ENCODE measurements around the gene CKM. TPM values are rescaled to one million over a fixed set of nuclear protein-coding genes. Genes with fewer than 3 reads are reported as not detected.

Gene CKM
- total RNA-seq, 1 donor from 2014 or later, result not detected

DNA sequence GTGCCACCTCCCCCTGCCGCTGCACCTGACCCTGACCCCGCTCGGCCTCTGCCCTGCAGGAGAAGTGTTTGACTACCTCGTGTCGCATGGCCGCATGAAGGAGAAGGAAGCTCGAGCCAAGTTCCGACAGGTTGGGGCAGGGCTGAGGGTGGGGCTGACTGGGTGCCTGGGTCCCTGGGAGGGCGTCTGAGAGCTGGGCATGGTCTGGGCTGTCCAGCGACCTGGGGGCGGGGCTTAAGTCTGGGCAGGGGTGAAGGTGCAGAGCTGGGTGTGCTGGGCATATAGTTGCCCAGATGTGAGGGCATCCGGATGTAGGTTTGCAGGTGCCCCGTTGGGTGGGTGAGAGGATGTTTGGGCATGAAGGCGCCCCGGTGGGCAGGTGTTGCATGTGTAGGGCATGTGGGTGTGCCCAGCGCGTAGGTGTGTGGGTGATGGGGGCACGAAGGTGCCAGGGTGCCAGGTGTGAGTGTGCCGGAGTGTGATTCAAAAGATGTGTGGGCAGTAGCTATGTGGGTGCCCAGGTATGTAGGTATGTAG, 57.8 kb downstream of the CKM start:
- H3K27me3 ChIP-seq, result no peaks in the 10 kb centered on the region
- H4K20me1 ChIP-seq (ENCODE audit: low read depth), result peaks cover 29% of the 10 kb centered on the region
- peaks cover 3% of the 10 kb centered on the region for H3K4me1 Mint-ChIP-seq
- no peaks in the 10 kb centered on the region for H3K36me3 ChIP-seq
- DNase-seq (ENCODE audit: low spot score), result no peak
- H3K4me3 ChIP-seq, result no peak overlapping the region
- H3F3A ChIP-seq (ENCODE audit: low read depth), result no peaks in the 10 kb centered on the region
- peaks cover 2% of the 10 kb centered on the region for H3K27me3 Mint-ChIP-seq (ENCODE audit: insufficient read depth, low read depth)
- H3K4me3 Mint-ChIP-seq, result no peak overlapping the region
- no peaks in the 10 kb centered on the region for H3K9me3 Mint-ChIP-seq
- H3K79me2 ChIP-seq (ENCODE audit: low read depth), result no peaks in the 10 kb centered on the region
- no peak overlapping the region for H3K4me2 ChIP-seq
- H3K4me1 ChIP-seq, result no peaks in the 10 kb centered on the region
- H2AFZ ChIP-seq (replicated peaks), result no peak overlapping the region
- peaks cover 7% of the 10 kb centered on the region for H3K36me3 Mint-ChIP-seq
- TF ChIP-seq EZH2phosphoT487 (IDR thresholded peaks at IDR 0.05) (no peak), CTCF (IDR thresholded peaks at IDR 0.05) (no peak)
- no peaks in the 10 kb centered on the region for H3K9me3 ChIP-seq (ENCODE audit: low read depth)
- H3K27ac ChIP-seq, result no peak overlapping the region
- H3K27ac Mint-ChIP-seq, result no peak overlapping the region
- no peak overlapping the region for H3K9ac ChIP-seq

- no peaks in the 10 kb centered on the region for H3K4me1 ChIP-seq
- peaks cover 3% of the 10 kb centered on the region for H3K4me1 Mint-ChIP-seq
- no peak overlapping the region for H3K27ac Mint-ChIP-seq
- no peak for TF ChIP-seq EZH2phosphoT487 (IDR thresholded peaks at IDR 0.05)
- no peak for TF ChIP-seq CTCF (IDR thresholded peaks at IDR 0.05)
- no peak for TF ChIP-seq EZH2 (IDR thresholded peaks at IDR 0.05)
- no peaks in the 10 kb centered on the region for H3K36me3 ChIP-seq
- no peaks in the 10 kb centered on the region for H3K79me2 ChIP-seq (ENCODE audit: low read depth)
- no peaks in the 10 kb centered on the region for H3K9me3 Mint-ChIP-seq
- H4K20me1 ChIP-seq (ENCODE audit: low read depth), result peaks cover 41% of the 10 kb centered on the region
- no peaks in the 10 kb centered on the region for H3K9me3 ChIP-seq (ENCODE audit: low read depth)
- H3K4me3 Mint-ChIP-seq, result no peak overlapping the region
- DNase-seq (ENCODE audit: low spot score), result no peak
- no peak overlapping the region for H3K4me2 ChIP-seq
- peaks cover 2% of the 10 kb centered on the region for H3K27me3 Mint-ChIP-seq (ENCODE audit: insufficient read depth, low read depth)
- H2AFZ ChIP-seq (replicated peaks), result no peak overlapping the region
- no peak overlapping the region for H3K4me3 ChIP-seq
- H3K36me3 Mint-ChIP-seq, result peaks cover 5% of the 10 kb centered on the region
- no peaks in the 10 kb centered on the region for H3K27me3 ChIP-seq
- H3F3A ChIP-seq (ENCODE audit: low read depth), result no peaks in the 10 kb centered on the region
- H3K27ac ChIP-seq, result no peak overlapping the region
- no peak overlapping the region for H3K9ac ChIP-seq
Observed at GRCh38 chr19:45263013-45263412, 59.7 kb downstream of the CKM start.

DNA sequence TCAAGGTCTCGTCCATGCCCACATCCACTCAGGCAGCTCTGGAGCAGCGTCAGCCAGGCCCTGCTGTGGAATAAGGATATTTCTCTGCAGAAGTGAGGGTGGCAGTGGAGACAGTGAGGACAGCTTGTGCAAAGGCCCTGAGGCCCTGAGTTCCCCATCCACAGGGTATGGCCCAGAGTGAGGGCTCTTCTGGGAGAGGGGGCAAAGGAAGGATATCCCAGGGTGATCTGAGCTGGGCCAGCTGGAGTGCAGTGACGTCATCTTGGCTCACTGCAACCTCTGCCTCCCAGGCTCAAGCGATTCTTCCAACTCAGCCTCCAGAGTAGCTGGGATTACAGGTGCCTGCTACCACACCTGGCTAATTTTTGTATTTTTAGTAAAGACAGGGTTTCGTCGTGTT, 60.1 kb downstream of the CKM start:
- H3K79me2 ChIP-seq (ENCODE audit: low read depth), result no peaks in the 10 kb centered on the region
- no peak for DNase-seq (ENCODE audit: low spot score)
- no peaks in the 10 kb centered on the region for H3K27me3 ChIP-seq
- Mint-ChIP-seq H3K9me3 (no peaks in the 10 kb centered on the region), H3K36me3 (peaks cover 5% of the 10 kb centered on the region), H3K4me3 (no peak overlapping the region), H3K4me1 (peaks cover 3% of the 10 kb centered on the region), H3K27me3 (ENCODE audit: insufficient read depth, low read depth) (peaks cover 2% of the 10 kb centered on the region), H3K27ac (no peak overlapping the region)
- no peak overlapping the region for H3K27ac ChIP-seq
- no peak for TF ChIP-seq EZH2phosphoT487 (IDR thresholded peaks at IDR 0.05)
- TF ChIP-seq EZH2 (IDR thresholded peaks at IDR 0.05), result no peak
- no peak for TF ChIP-seq CTCF (IDR thresholded peaks at IDR 0.05)
- H3F3A ChIP-seq (ENCODE audit: low read depth), result no peaks in the 10 kb centered on the region
- H3K9ac ChIP-seq, result no peak overlapping the region
- H3K9me3 ChIP-seq (ENCODE audit: low read depth), result no peaks in the 10 kb centered on the region
- H3K36me3 ChIP-seq, result no peaks in the 10 kb centered on the region
- H2AFZ ChIP-seq (replicated peaks), result no peak overlapping the region
- no peak overlapping the region for H3K4me3 ChIP-seq
- H4K20me1 ChIP-seq (ENCODE audit: low read depth), result peaks cover 42% of the 10 kb centered on the region
- no peaks in the 10 kb centered on the region for H3K4me1 ChIP-seq
- no peak overlapping the region for H3K4me2 ChIP-seq

All from neural progenitor cell (in vitro differentiated cells).